Astrocyte (in vitro differentiated cells and primary cell): ENCODE results near the gene RBM24. TPM values are rescaled to one million over a fixed set of nuclear protein-coding genes. Genes with fewer than 3 reads are reported as not detected.

Source experiments
- DNase-seq: peaks from one replicate; pipeline ENCODE4 v3.0.0-alpha.2; 2010; ENCODE audit warnings: low read depth
- FAIRE-seq: peaks from 2 replicates; lab custom pipeline; 2011; peaks lifted over from hg19 to GRCh38; lab: Jason Lieb, UNC
- H2AFZ ChIP-seq: 2 replicates; pipeline ENCODE4 v1.6.0; 2012; ENCODE audit warnings: low read depth, low read length, inconsistent platforms
- H3K27ac ChIP-seq: 2 replicates; pipeline ENCODE4 v1.5.1; 2011; ENCODE audit warnings: low read depth, low read length, inconsistent platforms
- H3K27me3 ChIP-seq: 2 replicates; pipeline ENCODE4 v1.6.0; 2011; ENCODE audit warnings: low read length, inconsistent platforms; ENCODE audit not compliant: insufficient read depth
- H3K36me3 ChIP-seq: 2 replicates; pipeline ENCODE4 v1.5.1; 2011; ENCODE audit warnings: low read length, inconsistent platforms; ENCODE audit not compliant: insufficient read depth
- H3K4me1 ChIP-seq: 2 replicates; pipeline ENCODE4 v1.5.1; 2011; ENCODE audit warnings: low read length, inconsistent platforms; ENCODE audit not compliant: insufficient read depth
- H3K4me2 ChIP-seq: 2 replicates; pipeline ENCODE4 v1.6.0; 2012; ENCODE audit warnings: low read length, inconsistent platforms
- H3K4me3 ChIP-seq: 2 replicates; pipeline ENCODE4 v1.5.1; 2011; ENCODE audit warnings: low read depth, mild to moderate bottlenecking, low read length, inconsistent platforms; ENCODE audit not compliant: insufficient read depth
- H3K79me2 ChIP-seq: 2 replicates; pipeline ENCODE4 v1.6.0; 2012; ENCODE audit warnings: mild to moderate bottlenecking, low read length, inconsistent platforms; ENCODE audit not compliant: insufficient read depth
- H3K9ac ChIP-seq: 2 replicates; pipeline ENCODE4 v1.6.0; 2012; ENCODE audit warnings: mild to moderate bottlenecking, low read length, inconsistent platforms
- H3K9me3 ChIP-seq: 2 replicates; pipeline ENCODE4 v1.5.1; 2012; ENCODE audit warnings: low read depth, mild to moderate bottlenecking, low read length, inconsistent platforms; ENCODE audit not compliant: insufficient read depth
- H4K20me1 ChIP-seq: 2 replicates; pipeline ENCODE4 v1.6.0; 2012; ENCODE audit warnings: low read length, inconsistent platforms; ENCODE audit not compliant: insufficient read depth
- H3K27ac Mint-ChIP-seq: one replicate; pipeline ENCODE4 v1.8.0; 2021; ENCODE audit warnings: mild to moderate bottlenecking, mixed read lengths; ENCODE audit not compliant: unreplicated experiment
- H3K27me3 Mint-ChIP-seq: one replicate; pipeline ENCODE4 v1.8.0; 2021; ENCODE audit warnings: low read depth, mixed read lengths; ENCODE audit not compliant: unreplicated experiment
- H3K36me3 Mint-ChIP-seq: one replicate; pipeline ENCODE4 v1.8.0; 2021; ENCODE audit warnings: low read depth, mixed read lengths; ENCODE audit not compliant: unreplicated experiment
- H3K4me1 Mint-ChIP-seq: one replicate; pipeline ENCODE4 v1.8.0; 2021; ENCODE audit warnings: low read depth, mixed read lengths; ENCODE audit not compliant: unreplicated experiment
- H3K4me3 Mint-ChIP-seq: one replicate; pipeline ENCODE4 v1.8.0; 2021; ENCODE audit warnings: mild to moderate bottlenecking, moderate library complexity, mixed read lengths; ENCODE audit not compliant: unreplicated experiment
- H3K9me3 Mint-ChIP-seq: one replicate; pipeline ENCODE4 v1.8.0; 2021; ENCODE audit warnings: mild to moderate bottlenecking, mixed read lengths; ENCODE audit not compliant: unreplicated experiment
- EZH2 ChIP-seq: IDR thresholded peaks from 2 replicates; pipeline ENCODE4 v1.6.1; 2012; ENCODE audit warnings: mild to moderate bottlenecking, low read length, inconsistent platforms; ENCODE audit not compliant: insufficient read depth
- total RNA-seq: library from RNA; stranded (reverse); gene quantifications from 2 replicates; pipeline ENCODE4 v1.2.1, GENCODE V29; 2021
- TF ChIP-seq, protein P1 (sequence below): IDR thresholded peaks from 2 replicates; pipeline ENCODE4 v1.5.1; 2011; ENCODE audit warnings: low read depth, mild to moderate bottlenecking, inconsistent platforms, low read length, moderate library complexity; ENCODE audit not compliant: insufficient read depth

Gene RBM24
- total RNA-seq, 1 donor from 2014 or later, result 22.7 TPM

GRCh38 chr6:17280552-17281090 is 540 bp upstream of the RBM24 start:
- peaks cover 32% of the 10 kb centered on the region for H3K4me1 ChIP-seq
- H3K27ac Mint-ChIP-seq, result peak overlapping the region; percentile 42
- peak overlapping the region; percentile 95 for H3K9ac ChIP-seq
- peaks cover 9% of the 10 kb centered on the region for H3K36me3 ChIP-seq
- DNase-seq (no peak), FAIRE-seq (no peak)
- no peaks in the 10 kb centered on the region for H3K27me3 ChIP-seq
- H3K4me1 Mint-ChIP-seq, result peaks cover 33% of the 10 kb centered on the region
- H2AFZ ChIP-seq, result peak overlapping the region; percentile 85
- H3K9me3 Mint-ChIP-seq, result no peaks in the 10 kb centered on the region
- peaks cover 22% of the 10 kb centered on the region for H3K79me2 ChIP-seq
- no peaks in the 10 kb centered on the region for H3K9me3 ChIP-seq
- H3K36me3 Mint-ChIP-seq, result peaks cover 2% of the 10 kb centered on the region
- H3K4me2 ChIP-seq, result peak overlapping the region; percentile 91
- H3K4me3 Mint-ChIP-seq, result peak overlapping the region; percentile 94
- H4K20me1 ChIP-seq, result peaks cover 4% of the 10 kb centered on the region
- no peak for TF ChIP-seq EZH2
- TF ChIP-seq, protein P1, sequence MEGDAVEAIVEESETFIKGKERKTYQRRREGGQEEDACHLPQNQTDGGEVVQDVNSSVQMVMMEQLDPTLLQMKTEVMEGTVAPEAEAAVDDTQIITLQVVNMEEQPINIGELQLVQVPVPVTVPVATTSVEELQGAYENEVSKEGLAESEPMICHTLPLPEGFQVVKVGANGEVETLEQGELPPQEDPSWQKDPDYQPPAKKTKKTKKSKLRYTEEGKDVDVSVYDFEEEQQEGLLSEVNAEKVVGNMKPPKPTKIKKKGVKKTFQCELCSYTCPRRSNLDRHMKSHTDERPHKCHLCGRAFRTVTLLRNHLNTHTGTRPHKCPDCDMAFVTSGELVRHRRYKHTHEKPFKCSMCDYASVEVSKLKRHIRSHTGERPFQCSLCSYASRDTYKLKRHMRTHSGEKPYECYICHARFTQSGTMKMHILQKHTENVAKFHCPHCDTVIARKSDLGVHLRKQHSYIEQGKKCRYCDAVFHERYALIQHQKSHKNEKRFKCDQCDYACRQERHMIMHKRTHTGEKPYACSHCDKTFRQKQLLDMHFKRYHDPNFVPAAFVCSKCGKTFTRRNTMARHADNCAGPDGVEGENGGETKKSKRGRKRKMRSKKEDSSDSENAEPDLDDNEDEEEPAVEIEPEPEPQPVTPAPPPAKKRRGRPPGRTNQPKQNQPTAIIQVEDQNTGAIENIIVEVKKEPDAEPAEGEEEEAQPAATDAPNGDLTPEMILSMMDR, result no peak
- H3K27ac ChIP-seq, result peak overlapping the region; percentile 59
- peak overlapping the region; percentile 79 for H3K4me3 ChIP-seq
- peaks cover 6% of the 10 kb centered on the region for H3K27me3 Mint-ChIP-seq

- H3K4me3 Mint-ChIP-seq, result peak overlapping the region; percentile 96
- DNase-seq, result peak; percentile 18
- H3K36me3 ChIP-seq, result peaks cover 11% of the 10 kb centered on the region
- peak overlapping the region; percentile 64 for H3K27ac ChIP-seq
- H3K79me2 ChIP-seq, result peaks cover 22% of the 10 kb centered on the region
- no peaks in the 10 kb centered on the region for H3K9me3 ChIP-seq
- H3K27me3 ChIP-seq, result no peaks in the 10 kb centered on the region
- no peak for FAIRE-seq
- H3K27me3 Mint-ChIP-seq, result peaks cover 6% of the 10 kb centered on the region
- peaks cover 30% of the 10 kb centered on the region for H3K4me1 ChIP-seq
- H2AFZ ChIP-seq, result peak overlapping the region; percentile 76
- TF ChIP-seq, protein P1, result no peak
- TF ChIP-seq EZH2, result no peak
- peak overlapping the region; percentile 69 for H3K27ac Mint-ChIP-seq
- peaks cover 31% of the 10 kb centered on the region for H3K4me1 Mint-ChIP-seq
- H4K20me1 ChIP-seq, result peaks cover 4% of the 10 kb centered on the region
- H3K4me3 ChIP-seq, result peak overlapping the region; percentile 79
- H3K9me3 Mint-ChIP-seq, result no peaks in the 10 kb centered on the region
- peak overlapping the region; percentile 91 for H3K4me2 ChIP-seq
- peaks cover 7% of the 10 kb centered on the region for H3K36me3 Mint-ChIP-seq
- peak overlapping the region; percentile 95 for H3K9ac ChIP-seq
Measured at GRCh38 chr6:17281497-17282481, 628 bp downstream of the RBM24 start.
